Right lobe of liver (tissue), 4 donors: ENCODE results near the gene DDOST.

Experiments used
- CTCF ChIP-seq, 4 donors: fragments of 200-600 bp in 3 of 4; fragments of 450-650 bp in 1 of 4; IDR thresholded peaks; one replicate each; pipeline versions ENCODE4 v1.5.1 to v1.8.0; 2016 to 2022; ENCODE audit warnings: antibody characterized with exemption in 4 of 4, mild to moderate bottlenecking in 2 of 4
- POLR2A ChIP-seq: fragments of 450-650 bp; IDR thresholded peaks from one replicate; pipeline ENCODE4 v1.6.1; 2017; ENCODE audit warnings: antibody characterized with exemption, mild to moderate bottlenecking
- donor health status: DM: no; HTN: no; CAD: no.
- donor health status: DM: no; HTN: no; CAD: no.
- donor health status: DM: no; HTN: yes; CAD: no.

- TF ChIP-seq CTCF (IDR thresholded peaks at IDR 0.05), result no peak
- TF ChIP-seq POLR2A, result no peak
Measured at GRCh38 chr1:20652300-20652699, 8.9 kb downstream of the DDOST start.
